H1 (cell line): Measurements from ENCODE around the gene ZBTB37. TPM values are rescaled to one million over a fixed set of nuclear protein-coding genes. Genes with fewer than 3 reads are reported as not detected.

Experiments used
- SIN3A ChIP-seq, 2 experiments: IDR thresholded peaks in 1 of 2; conservative IDR thresholded peaks in 1 of 2; 2 replicates each; pipeline ENCODE4 v1.6.1; 2011 to 2012; ENCODE audit warnings: low read length in 2 of 2, improper control_type of control experiment in 1 of 2, low read depth in 1 of 2, mild to moderate bottlenecking in 1 of 2
- USF2 ChIP-seq: IDR thresholded peaks from 2 replicates; pipeline ENCODE4 v1.6.1; 2011; ENCODE audit warnings: low read length, improper control_type of control experiment
- polyA plus RNA-seq, 7 experiments: library from polyadenylated mRNA; depleted of rRNA in 3 of 7; stranded (reverse) in 5 of 7; unstranded in 2 of 7; fragments of >200 nt in 5 of 7; fragments of 200-250 nt in 2 of 7; gene quantifications; 1 replicate in 5 of 7; 2 replicates in 1 of 7; 4 replicates in 1 of 7; pipeline versions ENCODE4 v1.2.1 to v1.2.3, GENCODE V29; 2011 to 2013; ENCODE audit warnings: missing spikeins in 2 of 7, mixed read lengths in 2 of 7
- total RNA-seq: library from RNA; stranded (reverse); fragmentation: NEBNext Ultra II Directional; extraction: Animal tissue kit (Norgen Biotek cat#: 25700); gene quantifications from 2 replicates; pipeline ENCODE4 v1.2.1, GENCODE V29; 2021

The ZBTB37 gene
- total and polyA plus RNA-seq, 2 of the 8 experiments (the other 6 are each of a cell fraction or from before 2014, with no cell fraction given), result 1.7 to 12.5 TPM

GRCh38 chr1:173861731-173862145, 6.4 kb upstream of the ZBTB37 start (continued):
- TF ChIP-seq SIN3A (conservative IDR thresholded peaks at IDR 0.05 in 1 of 2, IDR thresholded peaks at IDR 0.05 in 1 of 2; ENCODE audit: low read depth in 1 of 2, low read length in 2 of 2), result 0 out of 4 replicates have a peak, but pooled peaks of 1 of the 2 experiments have one; percentile 57
- no peak for TF ChIP-seq USF2
